Activated CD8-positive, alpha-beta memory T cell treated with anti-CD3 and anti-CD28 coated beads, Interleukin-2, amount 50 U/mL, for 1 hour (primary cell): ENCODE data around the gene GCNA.
A peak's percentile ranks its signal among the peaks of the same experiment; 100 is the strongest.

ENCODE experiments used
- DNase-seq: peaks from one replicate; pipeline ENCODE4 v3.0.0-alpha.2; 2020; ENCODE audit errors: extremely low read depth

GCNA gene, protein sequence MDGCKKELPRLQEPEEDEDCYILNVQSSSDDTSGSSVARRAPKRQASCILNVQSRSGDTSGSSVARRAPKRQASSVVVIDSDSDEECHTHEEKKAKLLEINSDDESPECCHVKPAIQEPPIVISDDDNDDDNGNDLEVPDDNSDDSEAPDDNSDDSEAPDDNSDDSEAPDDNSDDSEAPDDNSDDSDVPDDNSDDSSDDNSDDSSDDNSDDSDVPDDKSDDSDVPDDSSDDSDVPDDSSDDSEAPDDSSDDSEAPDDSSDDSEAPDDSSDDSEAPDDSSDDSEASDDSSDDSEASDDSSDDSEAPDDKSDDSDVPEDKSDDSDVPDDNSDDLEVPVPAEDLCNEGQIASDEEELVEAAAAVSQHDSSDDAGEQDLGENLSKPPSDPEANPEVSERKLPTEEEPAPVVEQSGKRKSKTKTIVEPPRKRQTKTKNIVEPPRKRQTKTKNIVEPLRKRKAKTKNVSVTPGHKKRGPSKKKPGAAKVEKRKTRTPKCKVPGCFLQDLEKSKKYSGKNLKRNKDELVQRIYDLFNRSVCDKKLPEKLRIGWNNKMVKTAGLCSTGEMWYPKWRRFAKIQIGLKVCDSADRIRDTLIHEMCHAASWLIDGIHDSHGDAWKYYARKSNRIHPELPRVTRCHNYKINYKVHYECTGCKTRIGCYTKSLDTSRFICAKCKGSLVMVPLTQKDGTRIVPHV

GRCh38 chrX:71578253-71579135, at the start of gene GCNA:
TSS of gene GCNA (plus strand) at chrX:71578437. CDS start at chrX:71580822, 2,385 bp downstream.
- no peak for DNase-seq

DNA sequence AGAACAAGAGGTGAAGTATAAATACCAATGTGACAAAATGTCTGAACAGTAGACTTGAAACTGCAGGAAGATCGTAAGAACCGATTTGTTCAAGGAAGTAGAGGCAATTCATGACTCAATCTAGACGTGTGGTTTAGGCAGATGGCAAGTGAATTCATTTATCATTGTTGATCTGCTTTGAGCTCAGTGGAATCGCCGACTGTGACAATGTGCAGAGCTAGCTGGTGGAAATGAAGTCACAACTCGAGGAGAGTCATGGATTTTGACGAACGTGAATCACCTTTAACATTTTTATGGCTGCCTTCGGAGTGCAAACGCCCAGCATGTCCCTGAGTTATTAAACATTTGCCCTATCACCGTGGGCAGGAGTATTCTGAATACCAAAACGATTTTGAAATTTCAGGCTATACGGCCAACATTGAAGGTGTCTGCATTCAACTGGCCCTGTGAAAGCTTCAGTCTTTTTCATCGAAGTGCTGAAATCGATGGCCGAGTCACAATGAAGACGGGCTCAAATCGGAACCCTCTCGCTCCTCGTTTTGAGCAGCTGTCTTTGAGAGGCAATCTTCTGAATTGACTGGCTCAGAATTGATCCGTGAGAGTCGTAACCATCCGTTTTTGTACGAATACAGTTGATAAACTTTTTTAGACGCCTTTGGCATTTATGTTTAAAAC, 46.0 kb upstream of the GCNA start:
- peak; percentile 59 for DNase-seq

DNA sequence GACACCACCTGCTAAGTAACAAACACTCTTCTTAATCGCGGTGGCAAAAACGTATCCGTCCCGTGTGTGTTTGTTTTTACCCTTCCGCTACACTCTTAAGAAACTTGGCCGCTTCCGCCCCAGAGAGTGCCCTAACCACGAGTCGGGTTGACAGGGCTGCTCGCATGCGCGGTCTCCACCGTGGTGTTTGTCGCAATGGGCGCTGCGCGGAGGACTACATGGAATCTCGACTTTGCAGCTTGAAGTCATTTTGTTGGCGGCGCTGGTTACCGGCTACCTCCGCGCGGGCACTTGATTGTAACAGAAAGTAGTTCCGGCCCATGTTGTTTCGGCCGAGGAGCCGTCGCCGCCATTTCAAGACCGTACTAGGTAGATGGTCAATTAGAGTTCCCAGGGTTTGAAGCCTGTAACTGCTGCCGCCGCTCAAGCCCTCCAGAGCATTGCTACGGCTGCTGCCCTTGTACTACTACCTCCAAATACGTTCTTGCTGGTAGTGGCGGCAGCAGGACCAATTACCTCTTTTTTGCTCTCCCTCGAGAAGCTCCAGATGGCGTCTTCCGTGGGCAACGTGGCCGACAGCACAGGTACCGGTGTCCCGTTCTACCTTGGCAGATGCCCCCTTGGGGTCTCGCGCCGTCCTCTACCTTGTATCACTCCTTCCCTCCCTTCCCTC, 45.3 kb upstream of the GCNA start, which contains the start of gene OGT:
TSS of gene OGT (plus strand) at position 352 of the 673 bp plus-strand sequence. CDS start at position 548, 196 bp downstream.
- peak; percentile 90 for DNase-seq

DNA sequence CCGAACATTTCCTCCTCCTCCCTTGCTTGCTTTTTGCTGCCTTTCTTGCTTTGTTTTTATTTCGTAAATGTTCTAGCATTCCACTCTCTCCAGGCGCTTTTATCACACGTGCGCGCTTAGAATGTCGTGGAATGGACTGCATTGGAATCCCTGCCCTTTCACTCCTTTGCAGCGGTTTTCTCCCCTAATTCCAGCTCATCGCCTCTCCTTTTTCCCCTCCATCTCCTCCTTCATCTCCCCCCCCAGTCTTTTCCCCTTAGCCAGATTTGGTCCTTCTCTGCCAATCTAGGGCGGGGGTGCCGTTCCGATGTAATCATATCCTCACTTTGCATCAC, 44.8 kb upstream of the GCNA start:
- DNase-seq = no peak

GRCh38 chrX:71533851-71534561, 44.2 kb upstream of the GCNA start:
- no peak for DNase-seq

DNA sequence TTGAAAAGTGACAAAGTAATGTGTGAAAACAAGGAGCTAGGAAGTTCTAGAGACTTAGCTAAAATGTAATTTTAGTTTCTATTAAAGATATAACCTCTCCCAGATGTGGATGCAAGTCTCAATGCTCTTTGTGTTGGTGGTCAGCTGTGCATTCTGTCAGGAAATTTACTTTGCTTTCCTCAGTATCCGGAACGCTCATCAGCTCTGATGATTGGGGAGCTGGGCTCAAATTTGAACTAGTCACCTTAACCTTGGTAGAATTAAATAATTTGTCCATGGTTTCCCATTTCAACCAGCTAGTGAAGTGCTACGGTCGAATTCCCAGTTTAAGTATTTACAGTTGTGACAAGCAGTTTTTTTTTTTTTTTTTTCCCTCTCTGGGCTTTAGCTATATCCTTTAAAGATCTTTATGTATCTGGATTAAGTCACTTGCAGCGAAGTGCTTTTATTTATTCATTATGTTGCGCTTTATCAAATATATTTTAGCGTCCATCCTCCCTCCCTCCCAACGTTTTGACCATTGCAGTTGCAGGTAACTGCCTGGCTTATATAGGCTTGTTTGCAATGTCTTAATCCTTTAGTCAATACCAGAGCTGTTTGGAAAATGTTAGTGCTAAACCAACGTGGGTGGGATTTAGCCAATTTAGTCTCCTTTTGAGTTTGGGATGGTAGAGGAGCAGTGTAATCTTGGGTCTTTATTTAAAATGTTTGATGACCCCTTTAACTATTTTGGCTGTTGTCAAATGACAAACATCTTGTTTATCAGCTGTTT, 43.3 kb upstream of the GCNA start:
- no peak for DNase-seq

DNA sequence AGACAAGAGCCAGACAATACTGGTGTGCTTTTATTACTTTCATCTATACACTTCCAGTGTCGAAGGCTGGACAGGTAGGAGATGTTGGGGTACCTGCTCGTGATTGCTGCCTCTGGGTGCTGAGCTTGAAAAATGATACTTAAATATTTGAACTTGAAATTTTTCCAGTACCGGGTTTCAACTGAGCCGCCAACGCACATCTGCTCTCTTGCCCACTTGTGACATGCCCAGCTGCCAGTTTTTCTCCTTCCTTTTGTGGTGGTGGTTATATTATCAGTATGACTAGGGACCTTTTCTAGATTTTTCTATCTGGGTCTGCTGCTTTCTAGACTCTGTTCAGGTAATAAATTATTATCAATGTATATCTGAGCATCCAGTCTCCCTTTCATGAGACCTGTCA, 42.0 kb upstream of the GCNA start:
- DNase-seq = no peak

- no peak for DNase-seq
Observed at GRCh38 chrX:71537743-71538142, 40.5 kb upstream of the GCNA start.

- no peak for DNase-seq
Observed at GRCh38 chrX:71540801-71541200, 37.4 kb upstream of the GCNA start.

- DNase-seq = no peak
Observed at GRCh38 chrX:71541210-71542022, 36.8 kb upstream of the GCNA start.

- no peak for DNase-seq
Observed at GRCh38 chrX:71542411-71542810, 35.8 kb upstream of the GCNA start.

DNA sequence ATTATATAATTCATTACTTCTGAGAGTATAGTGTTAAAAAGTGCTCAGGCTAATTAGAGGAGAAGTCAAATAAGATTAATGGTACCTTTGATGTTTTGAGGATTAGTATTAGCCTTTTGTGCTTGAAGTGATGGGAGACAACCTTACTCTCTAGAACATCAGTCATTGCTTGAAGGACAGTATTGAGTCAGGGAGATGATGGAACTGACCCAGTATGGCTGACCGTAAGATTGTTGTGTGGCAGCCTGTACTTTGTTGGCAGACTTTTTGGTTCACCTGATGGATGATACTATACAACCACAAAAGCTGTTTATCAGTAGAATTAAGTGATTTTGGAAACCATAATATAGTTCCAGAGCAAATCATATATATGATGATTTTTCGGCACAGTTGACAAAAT, 35.4 kb upstream of the GCNA start:
- no peak for DNase-seq

DNA sequence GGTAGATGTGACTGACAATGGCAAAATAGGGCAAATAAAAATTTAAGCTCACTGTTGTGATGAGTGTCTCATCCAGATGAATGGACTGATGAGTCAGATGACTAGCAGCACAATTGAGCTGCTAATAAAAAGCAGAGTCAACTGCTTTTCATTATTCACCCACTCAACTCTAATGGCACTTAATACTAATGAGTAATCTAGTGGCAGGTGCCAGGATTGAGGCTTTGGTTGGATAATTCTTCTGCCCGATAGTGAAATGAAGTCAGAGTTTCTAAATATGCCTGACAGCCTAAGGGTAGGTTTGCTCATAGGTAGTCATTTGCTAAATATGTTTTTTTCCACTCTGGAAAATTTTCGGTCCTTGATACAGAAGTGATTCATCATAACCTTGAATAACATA, 34.9 kb upstream of the GCNA start:
- no peak for DNase-seq

GRCh38 chrX:71545364-71545763, 32.9 kb upstream of the GCNA start:
- no peak for DNase-seq

DNA sequence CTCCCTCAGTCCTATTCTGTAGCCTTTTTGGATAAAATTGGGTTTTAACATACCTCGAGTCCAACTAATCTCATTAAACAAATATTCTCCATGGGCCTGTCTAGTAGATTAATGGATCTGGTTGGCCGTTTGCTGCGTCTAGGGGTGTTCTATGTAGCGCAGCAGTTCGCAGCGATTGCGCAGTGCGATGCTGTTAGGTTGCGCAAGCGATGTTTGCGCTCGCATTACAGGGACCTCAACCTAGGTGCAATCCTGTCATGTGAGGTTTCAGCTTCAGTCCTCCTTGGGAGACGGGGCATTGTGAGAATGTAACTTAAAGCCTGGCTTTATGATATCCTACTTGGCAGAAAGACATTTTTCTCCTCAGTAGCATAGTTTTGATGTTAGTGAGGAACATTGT, 31.4 kb upstream of the GCNA start:
- no peak for DNase-seq

DNA sequence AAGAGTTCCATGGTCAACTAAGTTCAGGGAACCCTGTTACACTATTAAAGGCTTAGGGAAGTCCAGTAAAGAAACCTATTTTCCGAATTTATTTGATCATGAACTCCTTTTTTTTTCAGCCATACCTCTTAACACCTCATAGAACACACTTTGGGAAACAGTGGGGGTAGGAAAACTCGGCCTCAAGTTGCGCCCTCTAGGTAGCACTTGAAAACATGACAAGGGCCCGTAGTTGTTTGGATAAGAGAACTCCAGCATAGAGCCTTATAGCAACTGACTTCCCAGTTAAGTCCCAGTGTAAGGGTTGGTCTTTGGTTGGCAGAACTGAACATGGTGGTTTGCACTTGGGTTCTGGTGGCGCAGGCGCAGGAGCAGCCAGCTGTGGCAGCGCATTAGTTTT, 30.9 kb upstream of the GCNA start:
- DNase-seq = no peak

DNA sequence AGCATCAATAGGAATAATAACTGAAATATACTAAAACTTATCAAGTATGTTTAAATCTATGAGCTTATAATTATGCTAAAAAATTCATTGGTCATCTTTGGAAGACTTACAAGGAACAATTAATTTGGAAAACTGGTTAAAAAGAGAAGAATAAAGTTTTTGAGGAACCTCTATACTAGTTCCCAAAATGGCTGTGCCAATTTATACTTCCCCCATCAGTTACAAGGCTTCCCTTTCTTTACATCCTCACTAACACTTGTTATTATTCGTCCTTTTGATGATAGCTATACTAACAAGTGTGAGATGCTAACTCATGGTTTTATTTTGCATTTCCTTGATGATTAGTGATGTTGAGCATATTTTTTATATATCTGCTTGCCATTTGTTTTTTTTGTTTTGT, 28.3 kb upstream of the GCNA start:
- no peak for DNase-seq

GRCh38 chrX:71550578-71550977, 27.7 kb upstream of the GCNA start:
- DNase-seq = no peak

DNA sequence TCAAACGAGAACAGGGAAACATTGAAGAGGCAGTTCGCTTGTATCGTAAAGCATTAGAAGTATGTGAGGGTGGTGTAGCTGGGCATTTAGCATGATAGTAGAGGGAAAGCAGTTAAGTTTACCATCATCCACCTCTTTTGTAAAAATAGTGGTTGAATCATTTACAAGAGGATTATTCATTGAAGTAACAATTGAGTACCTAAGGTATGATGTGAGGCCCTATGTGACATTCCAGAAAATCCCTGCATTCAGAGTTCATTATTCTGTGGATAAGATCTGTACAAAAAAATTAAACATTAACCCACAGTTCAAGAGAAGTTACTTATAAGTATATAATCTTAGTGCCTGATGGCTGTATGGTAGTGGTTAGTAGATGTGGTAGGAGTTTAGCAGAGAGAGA, 22.2 kb upstream of the GCNA start:
- DNase-seq = no peak
